GM23248 (cell line): ENCODE measurements around the gene SCOC. TPM values are rescaled to one million over a fixed set of nuclear protein-coding genes. Genes with fewer than 3 reads are reported as not detected.

ENCODE experiments used
- DNase-seq: peaks from one replicate; pipeline ENCODE4 v3.0.0-alpha.2; 2015
- H2AFZ ChIP-seq: fragments of 200-600 bp; sonication (generic); 2 replicates; pipeline ENCODE4 v1.6.1; 2016; ENCODE audit warnings: antibody characterized with exemption
- H3F3A ChIP-seq: fragments of 200-600 bp; sonication (generic); 2 replicates; pipeline ENCODE4 v1.6.1; 2016; ENCODE audit warnings: mild to moderate bottlenecking, antibody characterized with exemption, mixed run types; ENCODE audit not compliant: insufficient read depth
- H3K27ac ChIP-seq: fragments of 200-600 bp; sonication (generic); 2 replicates; pipeline ENCODE4 v1.5.1; 2016; ENCODE audit warnings: mild to moderate bottlenecking
- H3K27me3 ChIP-seq: fragments of 200-600 bp; sonication (generic); replicated peaks from 2 replicates; pipeline ENCODE4 v1.6.1; 2016; ENCODE audit warnings: mild to moderate bottlenecking; ENCODE audit not compliant: insufficient read depth
- H3K36me3 ChIP-seq: fragments of 200-600 bp; sonication (generic); 2 replicates; pipeline ENCODE4 v1.6.1; 2016; ENCODE audit warnings: low read depth, mild to moderate bottlenecking
- H3K4me1 ChIP-seq: fragments of 200-600 bp; sonication (generic); 2 replicates; pipeline ENCODE4 v1.6.1; 2016; ENCODE audit warnings: mild to moderate bottlenecking; ENCODE audit not compliant: insufficient read depth
- H3K4me2 ChIP-seq: fragments of 200-600 bp; sonication (generic); one replicate; pipeline ENCODE4 v1.6.1; 2016; ENCODE audit warnings: mild to moderate bottlenecking; ENCODE audit not compliant: unreplicated experiment
- H3K4me3 ChIP-seq: fragments of 200-600 bp; sonication (generic); 2 replicates; pipeline ENCODE4 v1.5.1; 2016; ENCODE audit warnings: mild to moderate bottlenecking
- H3K79me2 ChIP-seq: fragments of 200-600 bp; sonication (generic); 2 replicates; pipeline ENCODE4 v1.6.1; 2016; ENCODE audit warnings: mild to moderate bottlenecking; ENCODE audit not compliant: insufficient read depth
- H3K9ac ChIP-seq: fragments of 200-600 bp; sonication (generic); 2 replicates; pipeline ENCODE4 v1.6.1; 2016; ENCODE audit warnings: mild to moderate bottlenecking
- H3K9me2 ChIP-seq: fragments of 200-600 bp; sonication (generic); 2 replicates; pipeline ENCODE4 v1.6.1; 2016; ENCODE audit warnings: mixed run types, mild to moderate bottlenecking, moderate library complexity; ENCODE audit not compliant: insufficient read depth
- H3K9me3 ChIP-seq: fragments of 200-600 bp; sonication (generic); one replicate; pipeline ENCODE4 v1.6.1; 2017; ENCODE audit warnings: low read depth
- H4K20me1 ChIP-seq: fragments of 200-600 bp; sonication (generic); 2 replicates; pipeline ENCODE4 v1.6.0; 2016; ENCODE audit not compliant: insufficient read depth
- EZH2 ChIP-seq: fragments of 200-600 bp; sonication (generic); IDR thresholded peaks from 2 replicates; pipeline ENCODE4 v1.6.1; 2018; ENCODE audit warnings: antibody characterized with exemption, mild to moderate bottlenecking; ENCODE audit not compliant: insufficient read depth, poor library complexity, severe bottlenecking
- EZH2phosphoT487 ChIP-seq: fragments of 200-600 bp; sonication (generic); IDR thresholded peaks from 2 replicates; pipeline ENCODE4 v1.6.1; 2018; ENCODE audit warnings: antibody characterized with exemption, moderate library complexity, mild to moderate bottlenecking, low read depth; ENCODE audit not compliant: insufficient read depth
- WGBS, 2 experiments: methylation state at CpG; one replicate each; pipeline ENCODE4 v1.1.6; 2015 to 2017; ENCODE audit warnings: low lambda C conversion rate in 2 of 2, low coverage in 1 of 2; ENCODE audit errors: missing lambda C conversion rate in 2 of 2; 5-methylcytosine and 5-hydroxymethylcytosine counted together
- in situ Hi-C: fragments of 300-500 bp; cut with MboI; formaldehyde crosslinking; loops from 2 replicates; pipeline ENCODE4 v1.15.0; 2020
- polyA plus RNA-seq: library from polyadenylated mRNA; unstranded; fragments of >200 nt; fragmentation: Nextera tagmentation; extraction: Ambion mirVana; gene quantifications from 2 replicates; pipeline ENCODE4 v1.2.1, GENCODE V29; 2016
- total RNA-seq: library from RNA; depleted of rRNA; stranded (reverse); fragments of >200 nt; shearing (Covaris generic); gene quantifications from 2 replicates; pipeline ENCODE4 v1.2.3, GENCODE V29; 2014

The SCOC gene
- total and polyA plus RNA-seq, 2 experiments from 2014 or later: 104 to 124 TPM

GRCh38 chr4:140349816-140350215 lies 23.6 kb upstream of the SCOC start:
- no peak for TF ChIP-seq EZH2
- no peak for DNase-seq
- Histone ChIP-seq H3K27ac (no peak overlapping the region), H3K4me1 (no peaks in the 10 kb centered on the region), H3F3A (no peaks in the 10 kb centered on the region), H2AFZ (no peak overlapping the region), H3K4me3 (no peak overlapping the region), H3K4me2 (no peak overlapping the region), H3K9ac (no peak overlapping the region), H3K9me3 (no peaks in the 10 kb centered on the region), H3K27me3 (peaks cover 10% of the 10 kb centered on the region; the same call in 1 of the 2 replicates), H3K36me3 (no peaks in the 10 kb centered on the region), H3K9me2 (no peaks in the 10 kb centered on the region), H4K20me1 (no peaks in the 10 kb centered on the region), H3K79me2 (no peaks in the 10 kb centered on the region)
- 71% methylated on average over 2 of the region's 2 CpGs for WGBS, 2 experiments
- in situ Hi-C loops: loop anchor here (25.0 kb wide), 2 partner anchors 262 to 787 kb away; partner anchors contain the start of gene RNF150

- TF ChIP-seq EZH2phosphoT487 (no peak), EZH2 (no peak)
- Histone ChIP-seq H3K27me3 (peaks cover 10% of the 10 kb centered on the region; the same call in 1 of the 2 replicates), H4K20me1 (no peaks in the 10 kb centered on the region), H3K4me2 (no peak overlapping the region), H3K9ac (no peak overlapping the region), H3K9me2 (no peaks in the 10 kb centered on the region), H3K27ac (no peak overlapping the region), H3K4me1 (no peaks in the 10 kb centered on the region), H3K36me3 (no peaks in the 10 kb centered on the region), H3K4me3 (no peak overlapping the region), H2AFZ (no peak overlapping the region), H3K79me2 (no peaks in the 10 kb centered on the region), H3F3A (no peaks in the 10 kb centered on the region), H3K9me3 (no peaks in the 10 kb centered on the region)
- 79 to 81% methylated on average over 25 to 28 of the region's 28 CpGs for WGBS, 2 experiments
- no peak for DNase-seq
- in situ Hi-C loops: loop anchor here (25.0 kb wide), 2 partner anchors 261 to 786 kb away; partner anchors contain the start of gene RNF150
Measured at GRCh38 chr4:140351093-140352075, 22.1 kb upstream of the SCOC start.

GRCh38 chr4:140353786-140354185 lies 19.7 kb upstream of the SCOC start:
- no peak overlapping the region for H3K27ac ChIP-seq

GRCh38 chr4:140355288-140355687 lies 18.2 kb upstream of the SCOC start:
- no peak for DNase-seq
- in situ Hi-C loops: loop anchor here (25.0 kb wide), 2 partner anchors 257 to 782 kb away; partner anchors contain the start of gene RNF150
- no peak overlapping the region for H2AFZ ChIP-seq

More at GRCh38 chr4:140353786-140354185, 19.7 kb upstream of the SCOC start:
- WGBS, 2 experiments: 43 to 49% methylated on average over 6 of the region's 6 CpGs
- H3K27me3 ChIP-seq: peaks cover 16% of the 10 kb centered on the region
- H3K4me1 ChIP-seq: no peaks in the 10 kb centered on the region
- no peak overlapping the region for H3K9ac ChIP-seq
- in situ Hi-C loops: loop anchor here (25.0 kb wide), 2 partner anchors 259 to 784 kb away; partner anchors contain the start of gene RNF150
- no peaks in the 10 kb centered on the region for H3K9me3 ChIP-seq
- DNase-seq: no peak
- no peaks in the 10 kb centered on the region for H4K20me1 ChIP-seq
- no peaks in the 10 kb centered on the region for H3K9me2 ChIP-seq
- no peak overlapping the region for H3K4me2 ChIP-seq
- TF ChIP-seq EZH2 (no peak), EZH2phosphoT487 (no peak)
- H3F3A ChIP-seq: no peaks in the 10 kb centered on the region
- no peaks in the 10 kb centered on the region for H3K36me3 ChIP-seq
- H3K4me3 ChIP-seq: no peak overlapping the region
- no peaks in the 10 kb centered on the region for H3K79me2 ChIP-seq
- no peak overlapping the region for H2AFZ ChIP-seq

More at GRCh38 chr4:140355288-140355687, 18.2 kb upstream of the SCOC start:
- 21 to 26% methylated on average over 1 of the region's 1 CpG for WGBS, 2 experiments
- no peaks in the 10 kb centered on the region for H3K4me1 ChIP-seq
- no peak overlapping the region for H3K9ac ChIP-seq
- no peaks in the 10 kb centered on the region for H3K9me3 ChIP-seq
- no peak overlapping the region for H3K4me2 ChIP-seq
- H3K36me3 ChIP-seq: no peaks in the 10 kb centered on the region
- H3F3A ChIP-seq: no peaks in the 10 kb centered on the region
- no peaks in the 10 kb centered on the region for H3K79me2 ChIP-seq
- no peak overlapping the region for H3K4me3 ChIP-seq
- no peak for TF ChIP-seq EZH2
- TF ChIP-seq EZH2phosphoT487: no peak
- peaks cover 7% of the 10 kb centered on the region for H3K27me3 ChIP-seq
- no peaks in the 10 kb centered on the region for H4K20me1 ChIP-seq
- H3K27ac ChIP-seq: no peak overlapping the region
- no peaks in the 10 kb centered on the region for H3K9me2 ChIP-seq
